Ascending aorta (tissue), 2 donors: ENCODE results near the gene SMURF1. TPM values are rescaled to one million over a fixed set of nuclear protein-coding genes. Genes with fewer than 3 reads are reported as not detected.

Experiments
- DNase-seq, 2 donors: peaks; one replicate each; pipeline ENCODE4 v3.0.0-alpha.2; 2019; ENCODE audit warnings: low spot score in 2 of 2
- H3K27ac ChIP-seq, 2 donors: fragments of 200-600 bp; sonication (generic); one replicate each; pipeline ENCODE4 v1.5.1; 2016 to 2017; ENCODE audit warnings: mild to moderate bottlenecking in 1 of 2
- H3K27me3 ChIP-seq: fragments of 200-600 bp; sonication (generic); one replicate; pipeline ENCODE4 v1.5.1; 2017
- H3K36me3 ChIP-seq, 2 donors: fragments of 200-600 bp; sonication (generic); one replicate each; pipeline ENCODE4 v1.5.1; 2016
- H3K4me1 ChIP-seq, 2 donors: fragments of 200-600 bp; sonication (generic); one replicate each; pipeline ENCODE4 v1.5.1; 2016 to 2017; ENCODE audit warnings: mild to moderate bottlenecking in 1 of 2
- H3K4me3 ChIP-seq, 2 donors: fragments of 200-600 bp; sonication (generic); one replicate each; pipeline ENCODE4 v1.5.1; 2016 to 2017; ENCODE audit warnings: mild to moderate bottlenecking in 1 of 2
- H3K9me3 ChIP-seq, 2 donors: fragments of 200-600 bp; sonication (generic); one replicate each; pipeline ENCODE4 v1.5.1; 2016
- CTCF ChIP-seq, 3 experiments: fragments of 200-600 bp in 2 of 3; fragments of 450-650 bp in 1 of 3; sonication (generic) in 2 of 3; IDR thresholded peaks; one replicate each; pipeline ENCODE4 v1.5.1; 2016 to 2019; ENCODE audit warnings: antibody characterized with exemption in 3 of 3, mild to moderate bottlenecking in 1 of 3, moderate library complexity in 1 of 3
- intact Hi-C: fragments of 100-400 bp; cut with DNase I; formaldehyde crosslinking; loops from one replicate; pipeline ENCODE4 v1.15.1; 2023
- total RNA-seq: library from RNA; depleted of rRNA; stranded (reverse); fragments of >200 nt; gene quantifications from one replicate; pipeline ENCODE4 v1.1.0, GENCODE V29; 2016

SMURF1 gene
- total RNA-seq, 1 donor from 2014 or later: 26.5 TPM

GRCh38 chr7:99042957-99043356 lies 101.0 kb downstream of the SMURF1 start:
- peaks cover 3 to 14% of the 10 kb centered on the region in 2 donors for H3K4me1 ChIP-seq
- no peaks in the 10 kb centered on the region for H3K9me3 ChIP-seq
- peaks cover 64 to 84% of the 10 kb centered on the region in 2 donors for H3K36me3 ChIP-seq
- intact Hi-C loops: loop anchor here (5.0 kb wide), 2 partner anchors 79 to 224 kb away; no protein-coding TSS in a partner anchor
- no peak for DNase-seq
- no peak overlapping the region for H3K4me3 ChIP-seq
- no peaks in the 10 kb centered on the region for H3K27me3 ChIP-seq
- peak overlapping the region; percentile 53 to 87 for H3K27ac ChIP-seq
- no peak for TF ChIP-seq CTCF (IDR thresholded peaks at IDR 0.05)

- intact Hi-C loops: loop anchor here (5.0 kb wide), 2 partner anchors 81 to 226 kb away; no protein-coding TSS in a partner anchor
- no peak for TF ChIP-seq CTCF (IDR thresholded peaks at IDR 0.05)
- H3K36me3 ChIP-seq: peaks cover 59 to 81% of the 10 kb centered on the region in 2 donors
- no peaks in the 10 kb centered on the region for H3K9me3 ChIP-seq
- H3K27me3 ChIP-seq: no peaks in the 10 kb centered on the region
- DNase-seq: peak in 1 of 2 donors; percentile 61
- H3K27ac ChIP-seq: peak overlapping the region; percentile 79 to 87
- H3K4me1 ChIP-seq: peaks cover 3 to 26% of the 10 kb centered on the region in 2 donors
- H3K4me3 ChIP-seq: no peak overlapping the region
Measured at GRCh38 chr7:99041526-99041925, 102.4 kb downstream of the SMURF1 start.

GRCh38 chr7:99040104-99040958 lies 103.6 kb downstream of the SMURF1 start:
- intact Hi-C loops: loop anchor here (1.0 to 5.0 kb wide), 4 partner anchors 82 to 273 kb away; partner anchors contain the start of gene SMURF1
- peak overlapping the region in 1 of 2 donors; percentile 25 for H3K4me3 ChIP-seq
- H3K4me1 ChIP-seq: peaks cover 3 to 31% of the 10 kb centered on the region in 2 donors
- no peaks in the 10 kb centered on the region for H3K9me3 ChIP-seq
- no peaks in the 10 kb centered on the region for H3K27me3 ChIP-seq
- TF ChIP-seq CTCF (IDR thresholded peaks at IDR 0.05): peak; percentile 68 to 85 (median 70)
- peak; percentile 46 to 92 for DNase-seq
- H3K27ac ChIP-seq: peak overlapping the region; percentile 79 to 87
- H3K36me3 ChIP-seq: peaks cover 62 to 81% of the 10 kb centered on the region in 2 donors

- intact Hi-C loops: loop anchor here (5.0 to 10.0 kb wide), 2 partner anchors 183 to 515 kb away; partner anchors contain the start of genes FAM200A and ZNF655
- H3K9me3 ChIP-seq: no peaks in the 10 kb centered on the region
- no peaks in the 10 kb centered on the region for H3K27me3 ChIP-seq
- TF ChIP-seq CTCF (IDR thresholded peaks at IDR 0.05): no peak
- H3K4me1 ChIP-seq: peaks cover 3 to 31% of the 10 kb centered on the region in 2 donors
- no peak overlapping the region for H3K4me3 ChIP-seq
- H3K27ac ChIP-seq: peak overlapping the region; percentile 14 to 87
- H3K36me3 ChIP-seq: peaks cover 62 to 81% of the 10 kb centered on the region in 2 donors
- DNase-seq: peak in 1 of 2 donors; percentile 47
Measured at GRCh38 chr7:99039384-99039891, 104.5 kb downstream of the SMURF1 start.

- DNase-seq: peak in 1 of 2 donors; percentile 56
- intact Hi-C loops: loop anchor here (5.0 to 10.0 kb wide), 2 partner anchors 184 to 517 kb away; partner anchors contain the start of genes FAM200A and ZNF655
Measured at GRCh38 chr7:99038086-99038855, 105.6 kb downstream of the SMURF1 start.

More at GRCh38 chr7:99038086-99038855, 105.6 kb downstream of the SMURF1 start:
- no peak for TF ChIP-seq CTCF (IDR thresholded peaks at IDR 0.05)
- no peak overlapping the region for H3K4me3 ChIP-seq
- H3K27me3 ChIP-seq: no peaks in the 10 kb centered on the region
- H3K36me3 ChIP-seq: peaks cover 63 to 81% of the 10 kb centered on the region in 2 donors
- peaks cover 3 to 30% of the 10 kb centered on the region in 2 donors for H3K4me1 ChIP-seq
- H3K27ac ChIP-seq: peak overlapping the region in 1 of 2 donors; percentile 45
- H3K9me3 ChIP-seq: no peaks in the 10 kb centered on the region
